CD1c-positive myeloid dendritic cell (primary cell): Measurements from ENCODE around the gene PRDM16.

Experiments
- DNase-seq: peaks from one replicate; pipeline ENCODE4 v3.0.0-alpha.2; 2016; ENCODE audit errors: extremely low spot score

PRDM16 gene

GRCh38 chr1:3069491-3070308 lies 697 bp downstream of the PRDM16 start:
- no peak for DNase-seq

DNA sequence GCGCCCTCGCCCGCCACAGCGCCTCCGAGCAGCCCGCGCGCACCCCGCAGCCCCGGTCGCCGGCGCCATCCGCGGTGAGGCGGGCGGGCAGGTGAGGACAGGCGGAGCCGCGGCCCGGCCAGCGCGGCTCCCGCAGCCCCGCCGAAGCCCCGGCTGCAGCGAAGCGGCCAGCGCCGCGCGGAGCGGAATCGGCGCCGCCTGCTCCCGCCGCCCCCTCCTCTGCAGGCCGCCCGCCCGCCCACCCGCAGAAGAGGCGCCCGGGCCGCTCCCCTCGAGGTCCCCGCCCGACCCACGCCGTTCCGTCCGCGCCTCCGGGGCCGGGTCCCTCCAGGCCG lies 1.3 kb downstream of the PRDM16 start:
- DNase-seq = no peak

DNA sequence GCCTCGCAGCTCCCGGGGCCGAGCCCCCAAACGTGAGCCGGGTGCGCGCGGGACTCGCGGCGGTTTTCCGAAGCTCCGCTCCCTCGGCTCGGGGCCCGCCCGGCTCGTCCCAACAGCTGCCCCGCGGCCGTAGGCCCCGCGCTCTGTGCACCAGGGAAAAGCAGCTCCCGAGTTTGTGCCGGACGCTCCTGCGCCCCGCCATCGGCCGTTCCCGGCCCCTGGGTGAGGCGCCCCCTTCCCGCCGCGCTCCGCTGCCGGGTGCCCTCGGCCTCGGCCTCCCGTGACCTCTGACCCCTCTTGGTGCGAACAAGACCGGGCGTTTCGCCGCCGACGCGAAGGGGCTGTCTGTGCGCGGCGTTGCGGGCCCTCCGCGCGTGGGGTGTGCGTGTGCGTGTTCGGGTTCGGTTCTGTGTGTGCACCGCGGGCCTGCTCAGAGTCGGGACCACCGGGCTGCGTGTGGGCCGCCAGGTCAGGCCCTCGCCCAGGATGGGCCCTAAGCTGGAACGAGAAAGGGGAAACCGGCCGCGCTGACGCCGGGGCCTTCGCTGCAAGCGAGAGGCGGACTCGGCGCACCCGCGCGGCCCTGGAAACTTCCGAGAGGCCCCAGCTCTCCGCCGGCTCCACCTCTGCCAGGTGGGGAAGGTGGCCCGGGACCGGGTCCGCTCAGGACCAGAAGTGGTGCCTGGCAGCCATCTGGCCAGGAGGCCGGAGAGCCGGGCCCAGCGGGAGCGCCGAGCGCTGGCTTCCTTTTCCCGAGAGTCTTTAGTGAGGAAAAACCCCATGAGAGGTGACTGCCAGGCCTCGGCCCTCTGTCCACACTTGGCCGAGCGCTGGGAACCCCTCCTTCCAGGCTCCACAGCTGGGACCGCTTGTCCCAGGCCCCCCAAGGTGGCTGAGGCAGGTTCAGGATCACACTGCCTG lies 1.9 kb downstream of the PRDM16 start:
- no peak for DNase-seq

DNA sequence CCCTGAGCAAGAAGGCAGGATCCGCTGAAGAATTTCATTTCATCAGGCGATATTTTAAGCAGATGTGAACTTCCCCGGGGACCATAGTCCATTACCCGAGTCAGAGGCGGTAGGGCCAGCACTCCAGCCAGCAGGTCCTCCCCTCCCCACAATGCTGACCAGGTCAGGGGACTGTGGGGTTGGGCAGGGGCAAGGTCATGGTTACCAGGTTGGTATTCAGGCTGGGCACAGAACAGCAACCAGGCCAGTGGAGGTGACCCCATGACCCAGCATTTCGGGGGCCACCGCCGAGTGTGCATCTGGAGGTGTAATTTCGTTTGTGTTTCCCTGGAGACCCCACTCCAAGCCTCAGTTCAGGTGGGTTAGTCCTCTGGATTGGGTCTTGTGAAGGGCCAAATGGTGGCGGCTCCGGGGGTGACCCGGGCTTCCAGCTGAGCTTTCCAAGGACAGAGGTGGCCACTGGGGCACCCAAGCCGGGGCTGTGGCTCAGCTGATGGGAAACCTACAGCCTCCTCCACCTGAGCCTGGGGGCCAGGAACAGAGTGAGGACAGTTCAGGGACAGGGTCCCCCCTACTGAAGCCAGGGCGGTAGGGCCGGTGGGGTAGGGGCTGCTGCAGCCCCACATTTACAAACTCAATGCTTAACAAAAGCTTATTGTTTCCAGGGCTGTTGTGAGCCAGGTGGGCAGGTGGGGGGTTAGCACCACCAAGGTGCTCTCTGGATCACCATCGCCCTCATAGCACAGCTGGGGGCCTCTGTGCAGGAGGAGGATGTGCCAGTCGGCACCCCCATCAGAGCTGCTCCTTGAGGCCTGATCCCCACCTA lies 2.8 kb downstream of the PRDM16 start:
- no peak for DNase-seq

DNA sequence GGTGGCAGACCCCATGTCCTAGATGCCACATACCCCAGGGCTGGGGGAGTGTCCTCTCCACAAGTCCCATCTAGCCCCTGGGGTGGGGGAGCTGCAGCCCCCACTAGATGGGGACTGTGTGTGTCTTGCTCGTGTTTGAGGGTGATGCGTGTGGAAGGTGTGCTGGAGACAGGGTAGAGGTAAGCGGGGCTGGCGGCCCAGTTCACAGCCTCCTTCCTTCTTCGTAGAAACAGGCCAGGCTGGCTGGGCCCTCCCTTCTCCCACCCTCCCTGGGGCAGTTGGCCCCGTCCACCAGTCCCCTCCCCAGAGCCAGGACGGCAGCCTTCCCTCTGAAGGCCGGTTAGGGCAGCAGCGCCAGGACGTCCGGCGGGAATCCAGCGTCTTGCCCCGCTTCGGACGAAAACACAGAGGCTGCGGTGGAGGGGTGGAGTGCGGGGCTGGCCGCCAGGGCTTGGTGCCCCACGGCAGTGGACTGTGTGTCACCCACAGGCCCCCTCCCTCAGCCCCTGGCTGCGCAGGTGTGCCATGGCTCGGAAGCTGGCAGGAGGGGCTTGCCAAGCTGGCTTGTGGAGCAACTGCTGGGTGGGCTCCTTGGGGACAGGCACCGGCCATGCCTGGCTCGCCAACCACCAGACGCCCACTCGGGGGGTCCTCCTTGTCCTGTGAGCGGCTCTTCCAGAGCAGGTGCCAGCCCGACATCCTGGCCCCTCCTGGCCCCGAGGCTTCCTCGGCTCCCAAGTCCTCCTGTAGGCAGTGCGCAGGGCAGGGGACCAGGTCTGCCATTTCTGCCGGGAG lies 3.6 kb downstream of the PRDM16 start:
- no peak for DNase-seq

GRCh38 chr1:3073186-3073488 lies 4.1 kb downstream of the PRDM16 start:
- no peak for DNase-seq

DNA sequence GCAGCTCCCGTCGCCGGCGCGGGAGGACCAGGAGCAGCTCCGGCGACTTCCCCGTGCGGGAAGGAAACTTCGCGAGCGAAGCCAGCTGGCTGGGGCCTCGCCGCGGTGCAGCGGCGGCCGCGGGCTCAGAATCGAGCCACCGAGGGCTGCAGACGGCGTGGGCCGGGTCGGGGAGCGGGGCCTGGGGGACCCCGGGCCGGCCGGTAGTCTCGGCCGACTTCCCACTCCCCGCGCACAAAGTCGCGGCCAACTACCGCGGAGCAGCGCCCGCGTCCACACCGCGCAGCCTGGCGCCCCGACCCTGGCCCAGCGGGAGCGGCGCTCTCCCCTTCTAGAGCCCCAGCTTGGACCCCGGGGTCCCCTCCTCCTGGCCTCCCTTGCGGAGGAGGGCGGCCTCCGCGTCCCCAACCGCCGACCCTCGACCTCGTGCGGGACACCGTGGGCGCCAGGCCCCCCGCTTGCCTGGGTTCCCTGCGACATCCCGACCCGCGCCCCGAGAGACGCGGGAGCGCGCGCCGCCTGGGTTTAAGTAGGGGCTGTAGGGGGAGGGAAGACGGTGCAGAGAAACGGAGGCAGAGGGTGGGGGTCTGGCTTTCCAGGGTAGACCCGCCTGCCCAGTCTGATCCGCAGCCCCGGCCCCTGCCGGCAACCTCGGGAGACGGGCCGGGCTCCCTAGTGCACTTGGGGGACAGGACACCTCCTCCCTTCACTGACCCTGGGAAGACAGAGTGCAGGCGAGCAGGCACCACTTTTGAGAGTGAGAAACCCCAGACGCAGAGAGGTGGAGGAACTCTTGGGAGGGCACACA lies 4.7 kb downstream of the PRDM16 start:
- no peak for DNase-seq

- DNase-seq = no peak
These were observed 5.3 kb downstream of the PRDM16 start for GRCh38 chr1:3074297-3074741.

GRCh38 chr1:3074800-3075199 lies 5.8 kb downstream of the PRDM16 start:
- no peak for DNase-seq

DNA sequence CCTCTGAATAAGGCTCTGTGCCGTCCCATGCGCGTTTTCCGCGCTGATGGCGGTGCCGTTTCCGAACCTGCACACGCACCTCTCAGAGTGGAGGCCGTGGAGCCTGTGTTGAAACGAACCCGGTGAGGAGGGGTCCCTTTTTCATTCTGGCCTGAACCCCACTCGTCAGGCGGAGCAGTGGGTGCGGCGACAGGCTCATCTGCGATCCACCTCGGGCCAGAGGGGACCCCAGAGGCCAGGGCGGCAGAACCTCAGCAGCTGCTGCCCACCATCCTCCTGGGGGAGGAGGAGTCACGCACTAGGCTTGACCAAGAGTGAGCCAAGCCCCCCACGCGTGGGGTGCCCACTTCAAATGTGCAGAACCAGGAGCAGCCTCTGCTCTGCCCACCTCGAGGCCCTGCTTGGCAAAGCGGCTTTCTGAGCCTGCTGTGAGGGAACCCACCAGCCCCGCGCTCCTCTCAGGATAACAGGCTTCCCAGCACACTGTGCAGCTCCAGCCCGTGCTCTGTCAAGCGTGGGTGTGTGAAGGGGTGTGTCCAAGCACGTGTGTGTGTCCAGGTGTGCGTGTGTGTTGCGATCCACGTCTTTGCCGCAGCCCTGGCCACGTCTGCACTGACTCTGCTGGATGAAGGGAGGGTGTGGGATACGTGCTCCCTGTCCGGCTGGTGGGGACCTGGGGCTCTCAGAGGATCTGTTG lies 6.8 kb downstream of the PRDM16 start:
- no peak for DNase-seq

DNA sequence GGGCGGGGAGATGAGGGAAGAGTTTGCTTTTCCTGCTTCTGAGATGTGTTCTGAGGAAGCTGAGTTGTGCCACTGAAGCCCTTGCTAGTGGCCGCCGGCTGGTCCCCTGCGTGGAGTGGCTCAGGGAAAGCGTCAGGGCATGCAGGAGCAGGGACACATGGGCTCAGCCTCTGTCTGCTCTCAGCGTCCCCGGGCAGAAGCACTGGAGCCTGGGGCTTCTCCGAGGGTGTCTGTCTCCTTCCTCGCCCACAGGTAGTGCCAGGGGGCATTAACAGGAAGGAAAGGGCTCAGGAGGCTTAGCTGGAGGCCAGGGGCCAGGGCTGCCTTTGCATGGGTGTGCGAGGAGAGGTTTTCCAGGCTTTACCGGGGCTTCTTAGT lies 7.3 kb downstream of the PRDM16 start:
- no peak for DNase-seq

- DNase-seq = no peak
These were observed 8.1 kb downstream of the PRDM16 start for GRCh38 chr1:3077081-3077480.

GRCh38 chr1:3077561-3077960 lies 8.6 kb downstream of the PRDM16 start:
- DNase-seq = no peak

GRCh38 chr1:3078430-3078861 lies 9.4 kb downstream of the PRDM16 start:
- no peak for DNase-seq

DNA sequence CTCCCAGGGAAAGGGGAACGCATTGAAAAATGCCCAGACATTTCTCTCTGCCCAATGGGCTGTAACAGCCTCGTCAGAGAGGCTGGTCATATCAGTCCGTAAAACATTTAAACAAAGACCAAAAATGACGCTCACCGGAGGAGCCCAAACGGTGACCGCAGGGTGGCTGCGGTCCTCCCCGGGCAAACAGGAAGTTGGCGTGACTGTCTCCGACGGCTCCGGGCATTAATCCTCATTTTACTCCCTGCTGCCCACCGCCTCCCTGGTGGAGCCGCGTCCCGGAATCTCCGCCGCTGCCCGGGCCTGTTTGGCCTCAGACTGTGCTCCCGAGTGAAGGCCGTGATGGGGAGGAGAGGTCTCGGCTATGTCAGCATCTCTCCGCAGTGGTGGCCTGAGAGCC lies 9.9 kb downstream of the PRDM16 start:
- DNase-seq = no peak

GRCh38 chr1:3079381-3080052 lies 10.5 kb downstream of the PRDM16 start:
- no peak for DNase-seq

GRCh38 chr1:3080053-3080955 lies 11.3 kb downstream of the PRDM16 start:
- DNase-seq = no peak

- no peak for DNase-seq
These were observed 12.2 kb downstream of the PRDM16 start for GRCh38 chr1:3081171-3081683.
